Measurements from ENCODE around the gene NKTR. TPM values are rescaled to one million over a fixed set of nuclear protein-coding genes. Genes with fewer than 3 reads are reported as not detected.

NKTR gene
- total and polyA plus RNA-seq, 9 of the 15 experiments (the other 6 are each of a cell fraction or from before 2014, with no cell fraction given), result 19.7 to 123 (median 92.6) TPM

- TF ChIP-seq LEF1 (IDR thresholded peaks at IDR 0.05) (no peak; the same call in none of the 2 replicates), DMBX1 (CRISPR knock-in tag; IDR thresholded peaks at IDR 0.05; ENCODE audit: borderline replicate concordance) (peak; percentile 76; the same call in 1 of the 2 replicates), ZBTB5 (IDR thresholded peaks at IDR 0.05) (no peak), NFE2L1 (tag; IDR thresholded peaks at IDR 0.05; ENCODE audit: borderline replicate concordance, low read depth) (no peak), KLF16 (IDR thresholded peaks at IDR 0.05) (peak; percentile 87), IRF2 (CRISPR knock-in tag; IDR thresholded peaks at IDR 0.05) (no peak), ZNF830 (CRISPR knock-in tag; IDR thresholded peaks at IDR 0.05) (0 out of 2 replicates have a peak, but pooled peaks have one; percentile 52), ZNF12 (CRISPR knock-in tag; IDR thresholded peaks at IDR 0.05) (peak; percentile 82; the same call in 1 of the 2 replicates), ARID3A (IDR thresholded peaks at IDR 0.05; ENCODE audit: borderline replicate concordance, low read depth, low read length) (no peak; the same call in 1 of the 2 replicates), TAF1 (IDR thresholded peaks at IDR 0.05; ENCODE audit: control insufficient read depth, extremely low read depth, insufficient read depth, low read length, severe bottlenecking) (peak; percentile 37), ZEB2 (IDR thresholded peaks at IDR 0.05) (no peak; the same call in 1 of the 2 replicates), MNT (conservative IDR thresholded peaks at IDR 0.05) (peak; percentile 97 to 99), SREBF1 (IDR thresholded peaks at IDR 0.05; ENCODE audit: borderline replicate concordance, low read depth, low read length) (no peak), PYGO2 (tag; IDR thresholded peaks at IDR 0.05) (no peak), CTBP1 (IDR thresholded peaks at IDR 0.05; ENCODE audit: borderline replicate concordance) (peak; percentile 99), ERF (CRISPR knock-in tag; IDR thresholded peaks at IDR 0.05) (0 out of 2 replicates have a peak, but pooled peaks have one; percentile 38), SIRT6 (IDR thresholded peaks at IDR 0.05; ENCODE audit: low read depth, low read length) (no peak), POLR2AphosphoS2 (IDR thresholded peaks at IDR 0.05; ENCODE audit: low read length) (no peak), FOXO4 (CRISPR knock-in tag; IDR thresholded peaks at IDR 0.05) (no peak), NUFIP1 (IDR thresholded peaks at IDR 0.05; ENCODE audit: partially characterized antibody) (no peak), SIN3A (IDR thresholded peaks at IDR 0.05; ENCODE audit: borderline replicate concordance in 2 of 2, control insufficient read depth in 1 of 2, low read depth in 2 of 2, low read length in 2 of 2) (peak; percentile 60 to 89; a peak in 2 of 4 replicates), SUPT5H (IDR thresholded peaks at IDR 0.05) (peak; percentile 93)
These were observed 18.6 kb upstream of the NKTR start, which contains the start of gene SEC22C (continued) for GRCh38 chr3:42581709-42582473.

All from K562 (cell line).